ENCODE results near the gene FAM83E.

- TF ChIP-seq CTCF (IDR thresholded peaks at IDR 0.05) (no peak), POLR2AphosphoS5 (IDR thresholded peaks at IDR 0.05) (no peak), EP300 (IDR thresholded peaks at IDR 0.05) (no peak), POLR2A (IDR thresholded peaks at IDR 0.05) (no peak)
These were observed 44.9 kb upstream of the FAM83E start for GRCh38 chr19:48659768-48660167.

Measured in upper lobe of left lung (tissue), 4 donors.